Measurements from ENCODE around the gene VRK2.
"Not testable (repeated sequence)": the region's sequence is repeated elsewhere in the genome, so short reads cannot be mapped to it uniquely, and the experiment has no call there.

The VRK2 gene

DNA sequence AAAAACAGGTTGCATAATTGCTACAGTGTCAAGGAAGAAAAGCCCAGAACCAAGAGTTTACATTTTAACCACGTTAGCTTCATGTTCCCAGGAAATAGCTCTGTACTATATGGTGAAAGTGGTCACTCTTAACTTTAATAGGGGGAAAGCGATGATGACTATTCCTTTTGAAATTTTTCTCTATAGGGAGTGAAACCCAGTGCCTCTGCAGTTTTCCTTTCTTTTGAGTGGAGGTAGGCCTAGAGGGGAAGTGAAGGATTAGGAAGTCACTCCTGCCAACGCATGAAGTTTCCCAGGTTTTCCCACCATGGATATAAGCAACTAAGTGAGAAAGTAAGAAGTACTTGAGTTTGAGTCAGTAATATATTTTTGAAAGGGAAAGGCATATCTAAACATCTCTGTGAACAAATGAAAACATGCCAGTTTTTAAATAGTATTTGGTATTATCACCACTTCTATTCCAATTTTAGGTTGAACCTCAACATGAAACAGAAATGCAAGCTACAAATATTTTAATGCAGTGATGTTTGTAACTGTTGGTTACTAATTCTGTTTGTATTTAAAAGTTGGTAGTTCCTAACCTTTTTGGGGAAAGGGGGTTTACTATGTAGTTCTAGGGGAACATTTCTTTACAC is 91.9 kb downstream of the VRK2 start:
- no peak for DNase-seq (ENCODE audit: low read depth, low spot score)
- H3K4me3 ChIP-seq (ENCODE audit: low read length), result no peak overlapping the region

DNA sequence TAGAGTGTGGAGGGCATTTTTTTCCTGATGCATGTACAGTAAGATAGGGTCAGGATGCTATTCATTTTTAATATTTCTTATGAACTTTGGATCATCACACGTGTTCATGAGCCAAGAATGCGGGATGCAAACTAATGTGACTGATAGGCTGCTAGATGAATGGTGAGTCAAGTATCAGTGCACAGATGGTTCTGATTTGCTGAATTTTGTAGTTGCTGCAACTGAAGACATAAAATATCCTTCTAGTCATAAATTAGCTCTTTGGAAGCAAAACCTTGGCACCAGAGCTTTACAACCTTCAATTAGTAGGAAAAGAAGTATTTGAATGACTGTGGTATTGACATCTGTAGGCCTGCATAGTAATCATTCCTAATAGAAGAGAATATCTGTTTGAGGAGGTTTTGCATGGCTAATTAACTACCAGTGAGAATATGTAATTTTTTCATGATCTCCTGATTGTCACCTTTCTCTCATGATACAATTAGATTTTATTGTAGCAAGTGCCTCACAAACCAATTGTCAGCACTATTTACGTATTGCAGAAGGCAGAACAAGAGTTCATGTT is 94.0 kb downstream of the VRK2 start:
- DNase-seq (ENCODE audit: low read depth, low spot score), result no peak
- no peak overlapping the region for H3K4me3 ChIP-seq (ENCODE audit: low read length)

DNA sequence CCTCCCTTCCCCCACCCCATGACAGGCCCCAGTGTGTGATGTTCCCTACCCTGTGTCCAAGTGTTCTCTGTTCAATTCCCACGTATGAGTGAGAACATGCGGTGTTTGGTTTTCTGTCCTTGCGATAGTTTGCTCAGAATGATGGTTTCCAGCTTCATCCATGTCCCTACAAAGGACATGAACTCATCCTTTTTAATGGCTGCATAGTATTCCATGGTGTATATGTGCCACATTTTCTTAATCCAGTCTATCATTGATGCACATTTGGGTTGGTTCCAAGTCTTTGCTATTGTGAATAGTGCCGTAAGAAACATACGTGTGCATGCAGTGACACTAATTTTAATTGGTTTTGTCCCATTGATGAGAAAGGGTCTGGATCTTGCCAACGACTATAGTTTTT is 99.2 kb downstream of the VRK2 start:
- not testable (repeated sequence) for DNase-seq (ENCODE audit: low read depth, low spot score); H3K4me3 ChIP-seq (ENCODE audit: low read length)

DNA sequence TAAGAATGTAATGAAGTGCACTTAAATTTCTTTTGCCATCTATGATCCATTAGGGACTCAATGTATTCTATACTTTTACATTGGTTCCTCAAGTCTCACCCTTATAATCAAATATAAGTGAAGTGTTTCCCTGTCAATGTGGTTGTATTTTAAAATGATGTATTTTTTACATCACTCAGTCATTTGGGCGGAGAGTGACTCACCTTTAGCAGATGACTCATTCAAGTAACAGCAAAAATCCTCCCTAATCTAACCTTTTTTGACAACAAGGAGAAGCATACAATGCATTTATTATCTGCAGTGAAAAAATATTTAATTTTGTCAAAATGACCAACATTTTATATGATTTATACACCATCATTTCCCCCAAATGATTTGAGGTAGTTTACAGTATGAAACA is 100.1 kb downstream of the VRK2 start:
- H3K4me3 ChIP-seq (ENCODE audit: low read length), result no peak overlapping the region
- DNase-seq (ENCODE audit: low read depth, low spot score), result no peak

GRCh38 chr2:58155160-58155778 is 108.7 kb downstream of the VRK2 start:
- DNase-seq (ENCODE audit: low read depth, low spot score), result no peak
- H3K4me3 ChIP-seq (ENCODE audit: low read length), result no peak overlapping the region

DNA sequence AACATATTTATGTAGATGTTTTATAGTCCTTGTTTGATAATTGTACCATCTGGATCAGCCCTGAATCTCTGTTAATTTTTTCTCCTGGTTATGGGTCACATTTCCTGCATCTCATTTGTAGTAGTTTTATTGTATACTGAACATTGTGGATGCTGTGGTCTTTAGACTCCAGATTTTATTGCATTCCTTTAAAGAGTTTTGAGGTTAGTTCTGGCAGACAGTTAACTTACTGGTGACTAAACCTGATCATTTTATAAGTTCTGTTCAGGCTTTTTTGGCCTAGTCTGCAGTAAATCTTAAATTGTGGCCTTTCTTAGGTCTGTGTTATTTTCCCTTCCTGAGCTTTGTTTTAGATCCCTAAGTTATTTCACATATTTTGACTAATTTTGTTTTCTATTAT is 110.2 kb downstream of the VRK2 start:
- no peak overlapping the region for H3K4me3 ChIP-seq (ENCODE audit: low read length)
- DNase-seq (ENCODE audit: low read depth, low spot score), result no peak

- no peak overlapping the region for H3K4me3 ChIP-seq (ENCODE audit: low read length)
- no peak for DNase-seq (ENCODE audit: low read depth, low spot score)
Observed at GRCh38 chr2:58157754-58158153, 111.1 kb downstream of the VRK2 start.

DNA sequence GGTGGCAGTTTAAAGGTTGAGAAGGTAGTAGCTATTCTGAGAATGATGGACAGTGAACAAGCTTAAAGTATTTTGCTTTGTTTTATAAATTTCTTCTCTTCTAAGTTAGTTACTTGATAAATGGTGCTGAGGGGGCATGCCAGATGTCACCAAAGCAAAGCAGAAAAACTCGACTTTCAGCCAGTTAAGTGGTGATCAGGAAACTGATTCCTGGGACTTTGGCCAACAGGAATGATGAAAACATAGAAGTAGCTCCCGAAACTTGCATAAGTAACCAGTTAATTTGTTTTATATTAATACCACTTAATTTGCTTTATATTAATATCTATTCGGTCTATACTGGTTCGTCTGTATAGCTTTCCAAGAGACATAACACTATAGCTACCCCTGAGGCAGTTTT is 111.9 kb downstream of the VRK2 start:
- no peak overlapping the region for H3K4me3 ChIP-seq (ENCODE audit: low read length)
- no peak for DNase-seq (ENCODE audit: low read depth, low spot score)

DNA sequence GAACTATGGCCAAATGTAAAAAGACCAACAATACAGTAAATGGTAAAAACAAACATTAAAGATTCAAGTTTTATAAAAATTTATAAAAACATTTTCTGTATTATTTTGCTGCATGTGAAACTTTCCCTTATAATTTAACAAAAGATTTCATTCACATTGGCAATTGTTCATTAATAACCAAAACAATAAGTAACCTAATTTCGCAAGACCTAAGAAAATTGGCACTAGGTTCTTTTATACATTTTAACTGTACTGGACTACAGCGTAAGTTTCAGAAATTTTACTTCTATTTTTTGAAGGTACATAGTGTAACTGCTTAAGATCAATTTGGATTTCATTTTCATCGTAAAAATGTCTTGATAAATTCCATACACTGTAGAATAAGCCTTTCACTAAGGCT is 117.3 kb downstream of the VRK2 start:
- no peak for DNase-seq (ENCODE audit: low read depth, low spot score)
- no peak overlapping the region for H3K4me3 ChIP-seq (ENCODE audit: low read length)

DNA sequence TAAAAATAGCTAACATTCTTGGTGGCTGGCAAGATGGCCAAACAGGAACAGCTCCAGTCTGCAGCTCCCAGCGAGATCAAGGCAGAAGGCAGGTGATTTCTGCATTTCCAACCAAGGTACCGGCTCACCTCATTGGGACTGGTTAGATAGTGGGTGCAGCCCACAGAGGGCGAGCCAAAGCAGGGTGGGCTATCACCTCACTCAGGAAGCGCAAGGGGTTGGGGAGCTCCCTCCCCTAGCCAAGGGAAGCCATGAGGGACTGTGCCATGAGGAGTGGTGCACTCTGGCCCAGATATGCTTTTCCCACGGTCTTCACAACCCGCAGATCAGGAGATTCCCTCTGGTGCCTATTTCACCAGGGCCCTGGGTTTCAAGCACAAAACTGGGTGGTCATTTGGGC is 121.5 kb downstream of the VRK2 start:
- DNase-seq (ENCODE audit: low read depth, low spot score); H3K4me3 ChIP-seq (ENCODE audit: low read length): not testable (repeated sequence)

- not testable (repeated sequence) for H3K4me3 ChIP-seq (ENCODE audit: low read length); DNase-seq (ENCODE audit: low read depth, low spot score)
Observed at GRCh38 chr2:58169845-58170244, 123.2 kb downstream of the VRK2 start.

GRCh38 chr2:58170334-58170933 is 123.8 kb downstream of the VRK2 start:
- H3K4me3 ChIP-seq (ENCODE audit: low read length); DNase-seq (ENCODE audit: low read depth, low spot score): not testable (repeated sequence)

DNA sequence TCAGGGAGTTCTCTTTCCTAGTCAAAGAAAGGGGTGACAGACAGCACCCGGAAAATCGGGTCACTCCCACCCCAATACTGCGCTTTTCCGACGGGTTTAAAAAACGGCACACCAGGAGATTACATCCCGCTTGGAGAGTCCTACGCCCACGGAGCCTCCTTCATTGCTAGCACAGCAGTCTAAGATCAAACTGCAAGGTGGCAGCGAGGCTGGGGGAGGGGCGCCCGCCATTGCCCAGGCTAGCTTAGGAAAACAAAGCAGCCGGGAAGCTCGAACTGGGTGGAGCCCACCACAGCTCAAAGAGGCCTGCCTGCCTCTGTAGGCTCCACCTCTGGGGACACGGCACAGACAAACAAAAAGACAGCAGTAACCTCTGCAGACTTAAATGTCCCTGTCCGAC is 125.2 kb downstream of the VRK2 start:
- not testable (repeated sequence) for H3K4me3 ChIP-seq (ENCODE audit: low read length); DNase-seq (ENCODE audit: low read depth, low spot score)

DNA sequence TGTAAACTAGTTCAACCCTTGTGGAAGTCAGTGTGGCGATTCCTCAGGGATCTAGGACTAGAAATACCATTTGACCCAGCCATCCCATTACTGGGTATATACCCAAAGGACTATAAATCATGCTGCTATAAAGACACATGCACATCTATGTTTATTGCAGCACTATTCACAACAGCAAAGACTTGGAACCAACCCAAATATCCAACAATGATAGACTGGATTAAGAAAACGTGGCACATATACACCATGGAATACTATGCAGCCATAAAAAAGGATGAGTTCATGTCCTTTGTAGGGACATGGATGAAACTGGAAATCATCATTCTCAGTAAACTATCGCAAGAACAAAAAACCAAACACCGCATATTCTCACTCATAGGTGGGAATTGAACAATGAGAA is 130.6 kb downstream of the VRK2 start:
- not testable (repeated sequence) for H3K4me3 ChIP-seq (ENCODE audit: low read length); DNase-seq (ENCODE audit: low read depth, low spot score)

DNA sequence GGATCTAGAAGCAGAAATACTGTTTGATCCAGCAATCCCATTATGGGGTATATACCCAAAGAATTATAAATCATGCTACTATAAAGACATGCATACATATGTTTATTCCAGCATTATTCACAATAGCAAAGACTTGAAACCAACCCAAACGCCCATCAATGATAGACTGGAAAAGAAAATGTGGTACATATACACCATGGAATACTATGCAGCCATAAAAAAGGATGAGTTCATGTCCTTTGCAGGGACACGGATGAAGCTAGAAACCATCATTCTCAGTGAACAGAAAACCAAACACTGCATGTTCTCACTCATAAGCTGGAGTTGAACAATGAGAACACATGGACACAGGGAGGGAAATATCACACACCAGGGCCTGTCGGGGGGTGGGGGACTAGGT is 133.6 kb downstream of the VRK2 start:
- not testable (repeated sequence) for H3K4me3 ChIP-seq (ENCODE audit: low read length); DNase-seq (ENCODE audit: low read depth, low spot score)

- no peak overlapping the region for H3K4me3 ChIP-seq (ENCODE audit: low read length)
- no peak for DNase-seq (ENCODE audit: low read depth, low spot score)
Observed at GRCh38 chr2:58180635-58181034, 134.0 kb downstream of the VRK2 start.

- DNase-seq (ENCODE audit: low read depth, low spot score), result no peak
- no peak overlapping the region for H3K4me3 ChIP-seq (ENCODE audit: low read length)
Observed at GRCh38 chr2:58182527-58182926, 135.9 kb downstream of the VRK2 start.

- no peak overlapping the region for H3K4me3 ChIP-seq (ENCODE audit: low read length)
- DNase-seq (ENCODE audit: low read depth, low spot score), result no peak
Observed at GRCh38 chr2:58186501-58186900, 139.9 kb downstream of the VRK2 start.

DNA sequence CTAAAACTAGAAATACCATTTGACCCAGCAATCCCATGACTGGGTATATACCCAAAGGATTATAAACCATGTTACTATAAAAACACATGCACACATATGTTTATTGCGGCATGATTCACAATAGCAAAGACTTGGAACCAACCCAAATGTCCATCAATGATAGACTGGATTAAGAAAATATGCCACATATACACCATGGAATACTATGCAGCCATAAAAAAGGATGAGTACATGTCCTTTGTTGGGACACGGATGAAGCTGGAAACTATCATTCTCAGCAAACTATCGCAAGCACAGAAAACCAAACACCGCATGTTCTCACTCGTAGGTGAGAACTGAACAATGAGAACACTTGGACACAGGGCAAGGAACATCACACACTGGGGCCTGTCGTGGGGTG is 140.4 kb downstream of the VRK2 start:
- not testable (repeated sequence) for H3K4me3 ChIP-seq (ENCODE audit: low read length); DNase-seq (ENCODE audit: low read depth, low spot score)

- H3K4me3 ChIP-seq (ENCODE audit: low read length), result no peak overlapping the region
- no peak for DNase-seq (ENCODE audit: low read depth, low spot score)
Observed at GRCh38 chr2:58194458-58194857, 147.9 kb downstream of the VRK2 start.

All from Jurkat, Clone E6-1 (cell line).